GM18909 (cell line): ENCODE measurements around the gene NME7.

Experiments used
- ATAC-seq: cut with Tn5 transposase; IDR thresholded peaks from one replicate; pipeline ENCODE4 v1.9.1; 2021; ENCODE audit warnings: mild to moderate bottlenecking; ENCODE audit not compliant: unreplicated experiment, poor library complexity

NME7 gene

GRCh38 chr1:169111472-169111871 is 256.1 kb downstream of the NME7 start:
- ATAC-seq, result no peak

GRCh38 chr1:169110689-169111447 is 256.7 kb downstream of the NME7 start:
- ATAC-seq, result no peak

GRCh38 chr1:169110236-169110635 is 257.4 kb downstream of the NME7 start:
- ATAC-seq, result no peak

- ATAC-seq, result no peak
These were observed 257.9 kb downstream of the NME7 start for GRCh38 chr1:169109561-169110134.

- ATAC-seq, result no peak
These were observed 258.6 kb downstream of the NME7 start for GRCh38 chr1:169108863-169109560.

GRCh38 chr1:169108223-169108622 is 259.4 kb downstream of the NME7 start:
- ATAC-seq, result no peak

- ATAC-seq, result no peak
These were observed 259.9 kb downstream of the NME7 start for GRCh38 chr1:169107603-169108208.

GRCh38 chr1:169106921-169107602 is 260.5 kb downstream of the NME7 start:
- no peak for ATAC-seq

GRCh38 chr1:169106095-169106920 is 261.3 kb downstream of the NME7 start, which contains the start of gene ATP1B1:
Gene ATP1B1, plus strand, starts transcription at chr1:169106690. Its CDS starts 140 bp downstream, at chr1:169106830.
- peak; percentile 85 for ATAC-seq

- peak; percentile 46 for ATAC-seq
These were observed 262.0 kb downstream of the NME7 start for GRCh38 chr1:169105434-169106094.

- no peak for ATAC-seq
These were observed 262.5 kb downstream of the NME7 start for GRCh38 chr1:169105087-169105433.

- ATAC-seq, result no peak
These were observed 264.1 kb downstream of the NME7 start for GRCh38 chr1:169103480-169103893.

- no peak for ATAC-seq
These were observed 264.6 kb downstream of the NME7 start for GRCh38 chr1:169103002-169103401.

GRCh38 chr1:169102567-169102966 is 265.0 kb downstream of the NME7 start:
- ATAC-seq, result no peak

GRCh38 chr1:169100651-169101088 is 266.9 kb downstream of the NME7 start:
- no peak for ATAC-seq

GRCh38 chr1:169100208-169100607 is 267.4 kb downstream of the NME7 start:
- no peak for ATAC-seq

GRCh38 chr1:169099561-169099960 is 268.0 kb downstream of the NME7 start:
- ATAC-seq, result no peak

- no peak for ATAC-seq
These were observed 269.2 kb downstream of the NME7 start for GRCh38 chr1:169098380-169098779.
